ENCODE measurements around the gene HHATL. TPM values are rescaled to one million over a fixed set of nuclear protein-coding genes. Genes with fewer than 3 reads are reported as not detected.

The HHATL gene
- total and polyA plus RNA-seq, 5 donors, result 480 to 768 (median 586) TPM

DNA sequence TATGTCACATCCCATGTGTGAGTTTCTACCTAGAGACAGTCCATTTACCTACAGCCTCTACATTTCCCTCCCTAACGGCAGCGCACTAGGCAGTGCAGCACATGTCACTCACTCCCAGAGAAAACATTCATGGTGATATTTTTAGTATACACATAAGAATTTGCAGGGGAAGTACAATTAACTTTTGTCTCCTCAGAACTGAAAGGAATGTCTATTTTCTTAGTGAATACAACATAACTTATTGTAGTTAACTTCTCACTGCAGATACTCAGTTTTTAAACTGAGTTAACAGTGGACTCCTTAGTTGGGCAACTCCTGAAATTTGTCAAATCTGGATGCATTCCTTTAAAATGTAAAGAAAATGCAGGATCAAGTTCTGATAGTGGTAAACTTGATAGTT, 53.6 kb downstream of the HHATL start:
- no peak overlapping the region for H3K4me3 ChIP-seq (ENCODE audit: low read length)
- intact Hi-C loops (cut with DNase I), result no loop called here
- no peaks in the 10 kb centered on the region for H3K27me3 ChIP-seq (ENCODE audit: control insufficient read depth, insufficient read depth)
- no peak overlapping the region for H3K27ac ChIP-seq (ENCODE audit: low read length)
- no peak for ATAC-seq
- no peaks in the 10 kb centered on the region for H3K9me3 ChIP-seq (ENCODE audit: control insufficient read depth, low read length)
- no peak for DNase-seq
- peaks cover 15% of the 10 kb centered on the region for H3K4me1 ChIP-seq (ENCODE audit: control insufficient read depth, insufficient read depth, low read length)
- WGBS, result 51% methylated on average over 2 of the region's 2 CpGs

DNA sequence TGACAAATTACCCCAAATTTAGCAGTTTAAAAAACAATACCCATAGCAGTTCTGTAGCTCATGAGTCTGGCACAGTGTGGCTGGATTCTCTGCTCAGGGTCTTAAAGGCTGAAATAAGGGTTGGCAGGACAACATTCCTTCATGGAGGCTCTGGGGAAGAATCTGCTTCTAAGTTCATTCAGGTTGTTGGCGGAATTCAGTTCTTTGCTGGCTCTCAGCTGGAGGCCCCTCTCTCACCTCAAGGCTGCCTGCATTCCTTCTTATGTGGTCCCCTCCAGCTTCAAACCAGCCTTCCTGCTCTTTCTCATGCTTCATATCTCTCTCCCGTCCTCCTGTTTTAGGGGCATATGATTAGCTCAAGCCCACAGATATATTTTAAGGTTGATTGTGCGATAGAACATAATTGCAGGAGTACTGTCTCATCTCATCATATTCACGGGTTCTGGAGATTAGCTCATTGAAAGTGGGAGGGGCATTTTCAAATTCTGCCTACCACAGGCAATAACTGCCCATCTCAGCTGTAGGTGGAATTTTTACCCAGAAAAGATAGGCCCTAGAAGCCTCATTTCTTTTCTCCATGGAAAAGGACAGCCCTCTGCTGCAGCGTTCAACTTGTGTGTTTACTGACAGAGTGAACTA, 54.7 kb downstream of the HHATL start:
- Histone ChIP-seq H3K9me3 (ENCODE audit: control insufficient read depth, low read length) (no peaks in the 10 kb centered on the region), H3K27ac (ENCODE audit: low read length) (no peak overlapping the region), H3K4me1 (ENCODE audit: control insufficient read depth, insufficient read depth, low read length) (peaks cover 15% of the 10 kb centered on the region), H3K4me3 (ENCODE audit: low read length) (no peak overlapping the region), H3K27me3 (ENCODE audit: control insufficient read depth, insufficient read depth) (no peaks in the 10 kb centered on the region)
- DNase-seq (no peak), ATAC-seq (no peak)
- intact Hi-C loops (cut with DNase I), result no loop called here
- WGBS, result 64% methylated on average over 5 of the region's 5 CpGs

Other genes starting within 250 kb of the HHATL start
- 10 to 100 TPM in 2 of 4 donors, 1 to 10 TPM in 2; 4.9 to 12.8 (median 8.6) TPM for gene VIPR1, start 200.2 kb downstream of the HHATL start, total RNA-seq
- gene VIPR1, start 200.2 kb downstream of the HHATL start, polyA plus RNA-seq, result 10.2 TPM
- 10 to 100 TPM; 24.9 to 29.9 (median 28.4) TPM for gene SEC22C, start 120.8 kb downstream of the HHATL start, total RNA-seq
- gene SEC22C, start 120.8 kb downstream of the HHATL start, polyA plus RNA-seq, result 20.2 TPM
- 10 to 100 TPM; 11.8 to 14.2 (median 13.5) TPM for gene SS18L2, start 111.9 kb downstream of the HHATL start, total RNA-seq
- 26.7 TPM for gene SS18L2, start 111.9 kb downstream of the HHATL start, polyA plus RNA-seq
- gene NKTR, start 102.1 kb downstream of the HHATL start, total RNA-seq, result 10 to 100 TPM; 27.7 to 35.8 (median 29.5) TPM
- gene NKTR, start 102.1 kb downstream of the HHATL start, polyA plus RNA-seq, result 22.6 TPM
- gene ZBTB47, start 49.1 kb downstream of the HHATL start, total RNA-seq, result 100 to 1,000 TPM; 100 to 141 (median 118) TPM
- 99.5 TPM for gene ZBTB47, start 49.1 kb downstream of the HHATL start, polyA plus RNA-seq
- 1 to 10 TPM in 1 of 4 donors, under 1 TPM in 3; 0.09 to 1.6 (median 0.40) TPM for gene KLHL40, start 17.3 kb downstream of the HHATL start, total RNA-seq
- gene KLHL40, start 17.3 kb downstream of the HHATL start, polyA plus RNA-seq, result 0.29 TPM
- gene CCDC13, start 70.5 kb upstream of the HHATL start, total RNA-seq, result 1 to 10 TPM in 1 of 4 donors, under 1 TPM in 2, not detected in 1; 0.26 to 1.8 (median 0.96) TPM
- gene CCDC13, start 70.5 kb upstream of the HHATL start, polyA plus RNA-seq, result 0.84 TPM
- 100 to 1,000 TPM; 179 to 274 (median 239) TPM for gene HIGD1A, start 101.7 kb upstream of the HHATL start, total RNA-seq
- 348 TPM for gene HIGD1A, start 101.7 kb upstream of the HHATL start, polyA plus RNA-seq
- 1 to 10 TPM; 1.4 to 2.4 (median 1.8) TPM for gene ACKR2, start 106.6 kb upstream of the HHATL start, total RNA-seq
- gene ACKR2, start 106.6 kb upstream of the HHATL start, polyA plus RNA-seq, result 1.2 TPM
- gene CYP8B1, start 173.1 kb upstream of the HHATL start, total RNA-seq, result under 1 TPM in 1 of 4 donors, not detected in 3; 0.14 TPM
- 0.02 TPM for gene CYP8B1, start 173.1 kb upstream of the HHATL start, polyA plus RNA-seq
- 1 to 10 TPM; 5.6 to 8.9 (median 7.0) TPM for gene ZNF662, start 203.3 kb upstream of the HHATL start, total RNA-seq
- 3.1 TPM for gene ZNF662, start 203.3 kb upstream of the HHATL start, polyA plus RNA-seq

Data from right cardiac atrium (tissue), 5 donors.